ENCODE results near the gene GCC1.

Gene GCC1

GRCh38 chr7:127536394-127536691 is 49.1 kb downstream of the GCC1 start:
- DNase-seq (ENCODE audit: insufficient read length, low spot score) (no peak), FAIRE-seq (no peak)
- TF ChIP-seq POLR2A (IDR thresholded peaks at IDR 0.05; ENCODE audit: low read depth, low read length), result no peak

GRCh38 chr7:127535546-127536393 is 49.6 kb downstream of the GCC1 start:
- no peak for FAIRE-seq
- TF ChIP-seq POLR2A (IDR thresholded peaks at IDR 0.05; ENCODE audit: low read depth, low read length), result no peak
- DNase-seq (ENCODE audit: insufficient read length, low spot score), result no peak

GRCh38 chr7:127534636-127535035 is 50.8 kb downstream of the GCC1 start:
- FAIRE-seq, result no peak
- no peak for DNase-seq (ENCODE audit: insufficient read length, low spot score)
- no peak for TF ChIP-seq POLR2A (IDR thresholded peaks at IDR 0.05; ENCODE audit: low read depth, low read length)

- TF ChIP-seq POLR2A (IDR thresholded peaks at IDR 0.05; ENCODE audit: low read depth, low read length), result no peak
- FAIRE-seq (no peak), DNase-seq (ENCODE audit: insufficient read length, low spot score) (no peak)
Measured at GRCh38 chr7:127532736-127533135, 52.7 kb downstream of the GCC1 start.

- FAIRE-seq (no peak), DNase-seq (ENCODE audit: insufficient read length, low spot score) (no peak)
- no peak for TF ChIP-seq POLR2A (IDR thresholded peaks at IDR 0.05; ENCODE audit: low read depth, low read length)
Measured at GRCh38 chr7:127532151-127532550, 53.2 kb downstream of the GCC1 start.

Measured in H54 (cell line).